ENCODE measurements around the gene C7orf25.

The C7orf25 gene

GRCh38 chr7:42959549-42959948 lies 47.7 kb upstream of the C7orf25 start:
- Histone ChIP-seq H3K27ac (ENCODE audit: low read depth, low read length) (no peak overlapping the region), H4K20me1 (ENCODE audit: control insufficient read depth, insufficient read depth, low read depth, low read length) (no peaks in the 10 kb centered on the region), H3K9me2 (replicated peaks; ENCODE audit: control insufficient read depth, low read length) (no peaks in the 10 kb centered on the region), H3K4me2 (ENCODE audit: low read length) (no peak overlapping the region), H3K4me1 (ENCODE audit: control insufficient read depth, low read length) (no peaks in the 10 kb centered on the region), H3K27me3 (ENCODE audit: control insufficient read depth, low read length) (peaks cover 10% of the 10 kb centered on the region), H3K36me3 (ENCODE audit: control insufficient read depth, low read length) (no peaks in the 10 kb centered on the region), H3K9me3 (ENCODE audit: control insufficient read depth, insufficient read depth, low read length) (peaks cover 9% of the 10 kb centered on the region; the same call in 1 of the 2 replicates), H3F3A (ENCODE audit: control insufficient read depth, insufficient read depth) (no peaks in the 10 kb centered on the region), H3K79me2 (ENCODE audit: control insufficient read depth, low read length) (no peaks in the 10 kb centered on the region), H3K4me3 (ENCODE audit: low read length) (no peak overlapping the region)
- TF ChIP-seq CTCF (IDR thresholded peaks at IDR 0.05; ENCODE audit: low read depth, low read length, poor library complexity, severe bottlenecking) (no peak), EZH2phosphoT487 (IDR thresholded peaks at IDR 0.05; ENCODE audit: borderline replicate concordance, low read length) (no peak)

- TF ChIP-seq CTCF (IDR thresholded peaks at IDR 0.05; ENCODE audit: low read depth, low read length, poor library complexity, severe bottlenecking) (no peak), EZH2phosphoT487 (IDR thresholded peaks at IDR 0.05; ENCODE audit: borderline replicate concordance, low read length) (no peak)
- H3K36me3 ChIP-seq (ENCODE audit: control insufficient read depth, low read length), result no peaks in the 10 kb centered on the region
- no peaks in the 10 kb centered on the region for H4K20me1 ChIP-seq (ENCODE audit: control insufficient read depth, insufficient read depth, low read depth, low read length)
- no peak overlapping the region for H3K27ac ChIP-seq (ENCODE audit: low read depth, low read length)
- no peak overlapping the region for H3K4me2 ChIP-seq (ENCODE audit: low read length)
- peaks cover 6% of the 10 kb centered on the region for H3K27me3 ChIP-seq (ENCODE audit: control insufficient read depth, low read length)
- H3K4me1 ChIP-seq (ENCODE audit: control insufficient read depth, low read length), result no peaks in the 10 kb centered on the region
- no peaks in the 10 kb centered on the region for H3K79me2 ChIP-seq (ENCODE audit: control insufficient read depth, low read length)
- no peak overlapping the region for H3K4me3 ChIP-seq (ENCODE audit: low read length)
- peaks cover 9% of the 10 kb centered on the region; the same call in 1 of the 2 replicates for H3K9me3 ChIP-seq (ENCODE audit: control insufficient read depth, insufficient read depth, low read length)
- no peaks in the 10 kb centered on the region for H3F3A ChIP-seq (ENCODE audit: control insufficient read depth, insufficient read depth)
- no peaks in the 10 kb centered on the region for H3K9me2 ChIP-seq (replicated peaks; ENCODE audit: control insufficient read depth, low read length)
These were observed 44.2 kb upstream of the C7orf25 start for GRCh38 chr7:42956062-42956461.

GRCh38 chr7:42953994-42954393 lies 42.1 kb upstream of the C7orf25 start:
- Histone ChIP-seq H3K79me2 (ENCODE audit: control insufficient read depth, low read length) (no peaks in the 10 kb centered on the region), H3K27ac (ENCODE audit: low read depth, low read length) (no peak overlapping the region), H3K36me3 (ENCODE audit: control insufficient read depth, low read length) (no peaks in the 10 kb centered on the region), H3K9me2 (replicated peaks; ENCODE audit: control insufficient read depth, low read length) (no peaks in the 10 kb centered on the region), H3F3A (ENCODE audit: control insufficient read depth, insufficient read depth) (no peaks in the 10 kb centered on the region), H4K20me1 (ENCODE audit: control insufficient read depth, insufficient read depth, low read depth, low read length) (no peaks in the 10 kb centered on the region), H3K9me3 (ENCODE audit: control insufficient read depth, insufficient read depth, low read length) (peaks cover 9% of the 10 kb centered on the region; the same call in 1 of the 2 replicates), H3K4me3 (ENCODE audit: low read length) (no peak overlapping the region), H3K4me2 (ENCODE audit: low read length) (no peak overlapping the region), H3K27me3 (ENCODE audit: control insufficient read depth, low read length) (no peaks in the 10 kb centered on the region), H3K4me1 (ENCODE audit: control insufficient read depth, low read length) (no peaks in the 10 kb centered on the region)
- TF ChIP-seq EZH2phosphoT487 (IDR thresholded peaks at IDR 0.05; ENCODE audit: borderline replicate concordance, low read length) (no peak), CTCF (IDR thresholded peaks at IDR 0.05; ENCODE audit: low read depth, low read length, poor library complexity, severe bottlenecking) (no peak)
